ENCODE data around the gene SULT2A1.

Gene SULT2A1

GRCh38 chr19:47891622-47891922, 5.5 kb upstream of the SULT2A1 start:
- no peak overlapping the region for H3K4me3 ChIP-seq (ENCODE audit: low read depth in 1 of 2, low read length in 2 of 2)
- no peaks in the 10 kb centered on the region for H3K79me2 ChIP-seq (ENCODE audit: insufficient read depth, low read length)
- ATAC-seq (ENCODE audit: insufficient read depth, low read depth) (no peak), DNase-seq (no peak)
- H3K36me3 ChIP-seq (ENCODE audit: insufficient read depth, low read length) = no peaks in the 10 kb centered on the region
- H3K9me3 ChIP-seq (ENCODE audit: insufficient read depth, low read length, severe bottlenecking) = peaks cover 5% of the 10 kb centered on the region
- no peak overlapping the region for H3K27ac ChIP-seq (ENCODE audit: low read length)
- H2AFZ ChIP-seq (ENCODE audit: low read depth, low read length) = no peak overlapping the region
- H3K4me1 ChIP-seq (ENCODE audit: insufficient read depth, low read length) = no peaks in the 10 kb centered on the region
- H3K4me2 ChIP-seq (ENCODE audit: insufficient read depth, low read length) = no peak overlapping the region
- no peak for TF ChIP-seq EZH2 (IDR thresholded peaks at IDR 0.05; ENCODE audit: borderline replicate concordance, low read depth, low read length, severe bottlenecking)
- TF ChIP-seq, protein P1, sequence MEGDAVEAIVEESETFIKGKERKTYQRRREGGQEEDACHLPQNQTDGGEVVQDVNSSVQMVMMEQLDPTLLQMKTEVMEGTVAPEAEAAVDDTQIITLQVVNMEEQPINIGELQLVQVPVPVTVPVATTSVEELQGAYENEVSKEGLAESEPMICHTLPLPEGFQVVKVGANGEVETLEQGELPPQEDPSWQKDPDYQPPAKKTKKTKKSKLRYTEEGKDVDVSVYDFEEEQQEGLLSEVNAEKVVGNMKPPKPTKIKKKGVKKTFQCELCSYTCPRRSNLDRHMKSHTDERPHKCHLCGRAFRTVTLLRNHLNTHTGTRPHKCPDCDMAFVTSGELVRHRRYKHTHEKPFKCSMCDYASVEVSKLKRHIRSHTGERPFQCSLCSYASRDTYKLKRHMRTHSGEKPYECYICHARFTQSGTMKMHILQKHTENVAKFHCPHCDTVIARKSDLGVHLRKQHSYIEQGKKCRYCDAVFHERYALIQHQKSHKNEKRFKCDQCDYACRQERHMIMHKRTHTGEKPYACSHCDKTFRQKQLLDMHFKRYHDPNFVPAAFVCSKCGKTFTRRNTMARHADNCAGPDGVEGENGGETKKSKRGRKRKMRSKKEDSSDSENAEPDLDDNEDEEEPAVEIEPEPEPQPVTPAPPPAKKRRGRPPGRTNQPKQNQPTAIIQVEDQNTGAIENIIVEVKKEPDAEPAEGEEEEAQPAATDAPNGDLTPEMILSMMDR (IDR thresholded peaks at IDR 0.05; ENCODE audit: borderline replicate concordance, extremely low read depth, low read length, poor library complexity, severe bottlenecking) = no peak
- H4K20me1 ChIP-seq (ENCODE audit: insufficient read depth, low read length) = no peaks in the 10 kb centered on the region
- no peak overlapping the region for H3K9ac ChIP-seq (ENCODE audit: low read depth, low read length)
- H3K27me3 ChIP-seq (ENCODE audit: insufficient read depth, low read length, poor library complexity) = no peaks in the 10 kb centered on the region

- ATAC-seq (ENCODE audit: insufficient read depth, low read depth) (no peak), DNase-seq (no peak)
- H3K4me2 ChIP-seq (ENCODE audit: insufficient read depth, low read length) = no peak overlapping the region
- no peak for TF ChIP-seq EZH2 (IDR thresholded peaks at IDR 0.05; ENCODE audit: borderline replicate concordance, low read depth, low read length, severe bottlenecking)
- TF ChIP-seq, protein P1 (IDR thresholded peaks at IDR 0.05; ENCODE audit: borderline replicate concordance, extremely low read depth, low read length, poor library complexity, severe bottlenecking) = no peak
- H3K9me3 ChIP-seq (ENCODE audit: insufficient read depth, low read length, severe bottlenecking) = peaks cover 5% of the 10 kb centered on the region
- H4K20me1 ChIP-seq (ENCODE audit: insufficient read depth, low read length) = no peaks in the 10 kb centered on the region
- no peaks in the 10 kb centered on the region for H3K27me3 ChIP-seq (ENCODE audit: insufficient read depth, low read length, poor library complexity)
- no peak overlapping the region for H3K9ac ChIP-seq (ENCODE audit: low read depth, low read length)
- H3K4me1 ChIP-seq (ENCODE audit: insufficient read depth, low read length) = no peaks in the 10 kb centered on the region
- H3K79me2 ChIP-seq (ENCODE audit: insufficient read depth, low read length) = no peaks in the 10 kb centered on the region
- no peaks in the 10 kb centered on the region for H3K36me3 ChIP-seq (ENCODE audit: insufficient read depth, low read length)
- H3K4me3 ChIP-seq (ENCODE audit: low read depth in 1 of 2, low read length in 2 of 2) = no peak overlapping the region
- no peak overlapping the region for H3K27ac ChIP-seq (ENCODE audit: low read length)
- no peak overlapping the region for H2AFZ ChIP-seq (ENCODE audit: low read depth, low read length)
Observed at GRCh38 chr19:47890865-47891621, 4.9 kb upstream of the SULT2A1 start.

- no peaks in the 10 kb centered on the region for H3K9me3 ChIP-seq (ENCODE audit: insufficient read depth, low read length, severe bottlenecking)
- H2AFZ ChIP-seq (ENCODE audit: low read depth, low read length) = no peak overlapping the region
- H3K27ac ChIP-seq (ENCODE audit: low read length) = no peak overlapping the region
- no peak for TF ChIP-seq EZH2 (IDR thresholded peaks at IDR 0.05; ENCODE audit: borderline replicate concordance, low read depth, low read length, severe bottlenecking)
- TF ChIP-seq, protein P1 (IDR thresholded peaks at IDR 0.05; ENCODE audit: borderline replicate concordance, extremely low read depth, low read length, poor library complexity, severe bottlenecking) = no peak
- no peaks in the 10 kb centered on the region for H3K27me3 ChIP-seq (ENCODE audit: insufficient read depth, low read length, poor library complexity)
- no peak overlapping the region for H3K4me3 ChIP-seq (ENCODE audit: low read depth in 1 of 2, low read length in 2 of 2)
- H3K36me3 ChIP-seq (ENCODE audit: insufficient read depth, low read length) = no peaks in the 10 kb centered on the region
- no peak overlapping the region for H3K9ac ChIP-seq (ENCODE audit: low read depth, low read length)
- H3K4me1 ChIP-seq (ENCODE audit: insufficient read depth, low read length) = no peaks in the 10 kb centered on the region
- no peaks in the 10 kb centered on the region for H4K20me1 ChIP-seq (ENCODE audit: insufficient read depth, low read length)
- no peak overlapping the region for H3K4me2 ChIP-seq (ENCODE audit: insufficient read depth, low read length)
- no peak for ATAC-seq (ENCODE audit: insufficient read depth, low read depth)
- no peak for DNase-seq
- no peaks in the 10 kb centered on the region for H3K79me2 ChIP-seq (ENCODE audit: insufficient read depth, low read length)
Observed at GRCh38 chr19:47885067-47885463, 1.1 kb downstream of the SULT2A1 start.
